COR-L47 (cell line): ENCODE data around the gene NFYC.

Experiments used
- DNase-seq: peaks from one replicate; lab custom pipeline; 2025; lab: John Stamatoyannopoulos, UW

The NFYC gene

DNA sequence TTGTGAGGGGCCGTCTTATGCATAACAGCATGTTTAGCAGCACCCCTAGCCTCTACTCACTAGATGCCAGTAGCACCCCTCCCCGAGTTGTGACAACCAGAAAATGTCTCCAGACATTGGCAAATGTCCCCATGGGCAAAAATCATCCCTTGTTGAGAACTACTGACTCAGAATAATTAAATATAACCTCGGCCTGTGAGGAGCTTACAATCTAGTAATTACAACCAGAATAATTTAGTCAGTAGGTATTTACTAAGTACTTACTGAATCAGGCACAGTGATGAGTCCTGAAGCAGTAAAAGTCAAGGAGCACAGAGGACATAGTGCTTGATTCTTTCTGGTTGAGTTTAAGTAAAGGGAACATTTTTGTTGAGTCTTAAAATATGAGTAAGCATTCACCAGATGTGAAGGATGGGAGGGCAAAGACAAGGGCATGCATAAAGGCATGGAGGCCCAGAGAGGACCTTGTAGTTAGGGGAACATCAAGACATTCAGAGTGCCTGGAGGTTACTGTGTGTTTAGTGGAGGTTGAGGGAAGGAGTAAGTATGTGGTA is 48.0 kb downstream of the NFYC start:
- DNase-seq: no peak

DNA sequence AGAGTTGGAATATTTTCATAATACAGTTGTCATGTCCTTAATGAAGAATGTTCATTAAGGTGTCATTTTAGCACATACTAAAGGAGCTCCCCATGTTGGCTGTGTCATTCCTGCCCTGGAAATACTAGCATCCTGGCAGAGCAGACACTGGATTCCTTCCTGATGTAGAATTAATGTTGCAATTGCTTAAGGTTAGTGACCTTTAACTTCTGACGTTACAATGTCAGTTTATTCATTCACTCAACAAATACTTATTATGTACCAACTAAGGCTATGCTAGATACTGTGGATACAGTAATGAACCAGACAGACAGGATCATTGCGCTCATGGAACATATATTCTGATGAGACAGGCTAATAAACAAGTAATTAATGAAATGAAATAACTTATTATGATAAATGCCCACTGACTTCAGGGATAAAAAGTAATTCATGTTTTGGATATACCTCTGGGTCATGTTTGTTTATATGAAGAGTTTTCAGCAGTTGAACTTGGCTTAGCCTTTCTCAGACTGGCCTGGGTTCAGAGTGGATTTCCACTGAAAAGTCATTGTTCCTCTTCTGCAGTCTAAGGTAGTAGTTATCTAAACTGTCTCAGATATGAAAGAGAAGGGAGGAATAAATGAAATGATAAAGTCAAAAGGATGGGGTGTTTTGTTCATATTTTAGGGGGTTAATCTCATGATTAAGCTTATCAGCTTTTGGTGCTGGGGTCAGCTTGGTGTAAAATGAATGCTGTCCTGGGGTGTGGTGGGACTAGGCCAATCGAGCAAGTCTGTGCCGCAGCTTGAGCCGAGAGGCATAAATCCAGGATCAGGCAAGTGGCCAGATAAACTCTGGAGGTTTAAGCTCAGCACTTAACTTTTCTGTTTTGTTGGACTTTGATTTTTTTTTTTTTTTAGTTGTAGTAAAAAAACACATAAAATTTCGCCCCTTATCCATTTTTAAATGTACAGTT is 48.8 kb downstream of the NFYC start:
- no peak for DNase-seq

DNA sequence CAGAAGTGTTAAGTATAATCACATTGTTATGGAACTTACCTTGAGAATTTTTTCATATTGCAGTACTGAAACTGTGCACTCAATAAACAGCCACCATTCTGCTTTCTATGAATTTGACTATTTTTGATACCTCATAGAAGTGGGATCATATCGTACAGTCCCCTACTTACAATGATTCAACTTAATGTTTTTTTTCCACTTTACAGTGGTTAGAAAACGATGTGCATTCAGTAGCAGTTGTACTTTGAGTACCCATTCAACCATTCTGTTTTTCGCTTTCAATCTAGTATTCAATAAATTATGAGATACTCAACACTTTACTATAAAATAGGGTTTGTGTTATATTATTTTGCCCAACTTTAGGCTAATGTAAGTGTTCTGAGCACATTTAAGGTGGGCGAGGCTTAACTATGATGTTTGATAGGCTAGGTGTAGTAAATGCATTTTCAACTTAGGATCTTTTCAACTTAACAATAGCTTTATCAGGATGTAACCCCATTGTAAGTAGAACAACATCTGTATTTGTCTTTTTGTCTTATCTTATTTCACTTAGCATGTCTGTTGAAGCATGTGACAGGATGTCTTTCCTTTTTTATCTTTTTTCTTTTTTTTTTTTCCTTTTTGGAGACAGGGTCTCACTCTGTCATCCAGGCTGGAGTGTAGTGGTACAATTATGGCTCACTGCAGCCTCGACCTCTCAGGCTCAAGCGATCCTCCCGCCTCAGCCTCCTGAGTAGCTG is 49.7 kb downstream of the NFYC start:
- no peak for DNase-seq

DNA sequence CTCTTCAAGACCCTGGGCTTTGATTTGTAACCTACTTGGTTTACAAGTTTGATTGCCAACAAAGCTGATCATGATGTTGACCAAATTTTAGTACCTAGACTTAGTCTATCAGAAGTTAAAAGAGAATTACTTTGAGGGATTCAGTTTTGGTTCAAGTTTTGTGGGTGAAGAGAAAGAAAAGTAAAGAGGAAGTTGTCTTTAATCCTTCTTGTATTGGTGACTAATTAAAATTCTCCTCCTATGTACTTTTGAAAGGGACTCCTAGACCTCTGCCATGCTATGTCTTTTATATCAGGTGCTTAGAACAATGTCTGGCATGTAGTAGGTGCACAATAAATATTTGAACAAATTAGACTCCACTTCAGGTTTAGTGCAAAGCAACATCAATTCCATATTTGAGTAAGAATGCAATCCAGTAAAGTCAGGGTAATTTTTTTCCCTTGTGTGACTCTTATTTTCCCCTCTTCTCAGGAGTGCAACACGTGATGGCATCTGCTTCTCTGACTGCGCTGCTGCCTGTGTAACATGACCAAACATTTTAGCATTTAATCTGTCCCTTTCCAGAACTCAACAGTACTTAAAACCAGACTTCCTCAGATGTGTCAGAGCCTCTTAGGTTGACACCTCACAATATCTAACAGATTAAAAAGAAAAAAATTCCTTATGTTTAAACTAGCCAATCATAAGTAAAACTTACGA is 51.0 kb downstream of the NFYC start:
- DNase-seq: no peak

DNA sequence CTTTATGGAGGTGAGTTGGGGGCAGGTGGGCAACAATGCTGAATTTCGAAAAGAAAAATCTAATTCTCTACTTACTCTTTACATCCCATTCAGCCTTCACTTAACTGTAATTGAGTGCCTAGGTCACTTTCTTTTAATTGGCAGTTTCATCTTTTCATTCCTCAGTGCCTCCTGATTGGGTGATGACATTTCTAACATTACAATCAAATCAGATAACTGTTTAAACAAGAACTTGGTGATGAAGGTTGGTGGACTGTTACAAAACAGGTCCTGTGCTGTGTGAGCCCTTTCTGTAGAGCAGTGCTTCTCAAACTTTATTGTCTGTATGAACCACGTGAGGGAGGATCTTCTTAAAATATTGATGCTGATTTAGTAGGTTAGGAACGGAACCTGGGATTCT is 51.9 kb downstream of the NFYC start:
- no peak for DNase-seq

DNA sequence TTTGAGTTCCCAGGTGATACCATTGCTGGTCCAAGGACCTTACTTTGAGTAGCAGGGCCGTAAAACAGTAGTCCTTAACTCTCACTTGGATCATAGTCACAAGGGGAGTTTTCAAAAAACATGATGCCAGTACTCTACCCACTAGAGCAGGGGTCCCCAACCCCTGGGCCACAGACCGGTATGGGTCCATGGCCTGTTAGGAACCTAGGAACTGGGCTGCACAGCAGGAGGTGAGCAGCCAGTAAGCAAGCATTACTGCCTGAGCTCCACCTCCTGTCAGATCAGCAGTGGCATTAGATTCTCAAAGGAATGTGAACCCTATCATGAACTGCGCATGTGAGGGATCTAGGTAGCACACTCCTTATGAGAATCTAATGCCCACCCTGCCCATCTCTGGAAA is 52.4 kb downstream of the NFYC start:
- no peak for DNase-seq

DNA sequence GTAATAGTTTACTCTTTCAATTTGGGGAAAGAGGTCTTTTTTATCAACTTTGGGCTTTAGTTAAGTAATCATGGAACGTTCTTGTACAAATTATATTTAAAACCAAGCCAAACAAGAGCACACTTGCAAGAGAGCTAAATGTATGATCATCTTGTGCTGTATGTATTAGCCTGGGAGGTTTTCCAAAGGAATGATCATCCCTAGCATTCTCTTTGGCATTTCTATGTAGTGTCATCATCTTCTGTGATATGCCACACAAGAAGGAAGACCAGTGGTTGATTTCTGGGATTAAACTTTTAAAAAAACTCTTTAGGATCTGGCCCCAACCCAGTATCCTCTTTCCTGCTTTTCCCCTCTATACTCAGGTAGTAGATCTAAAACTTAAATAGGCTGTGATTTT is 53.7 kb downstream of the NFYC start:
- no peak for DNase-seq

DNA sequence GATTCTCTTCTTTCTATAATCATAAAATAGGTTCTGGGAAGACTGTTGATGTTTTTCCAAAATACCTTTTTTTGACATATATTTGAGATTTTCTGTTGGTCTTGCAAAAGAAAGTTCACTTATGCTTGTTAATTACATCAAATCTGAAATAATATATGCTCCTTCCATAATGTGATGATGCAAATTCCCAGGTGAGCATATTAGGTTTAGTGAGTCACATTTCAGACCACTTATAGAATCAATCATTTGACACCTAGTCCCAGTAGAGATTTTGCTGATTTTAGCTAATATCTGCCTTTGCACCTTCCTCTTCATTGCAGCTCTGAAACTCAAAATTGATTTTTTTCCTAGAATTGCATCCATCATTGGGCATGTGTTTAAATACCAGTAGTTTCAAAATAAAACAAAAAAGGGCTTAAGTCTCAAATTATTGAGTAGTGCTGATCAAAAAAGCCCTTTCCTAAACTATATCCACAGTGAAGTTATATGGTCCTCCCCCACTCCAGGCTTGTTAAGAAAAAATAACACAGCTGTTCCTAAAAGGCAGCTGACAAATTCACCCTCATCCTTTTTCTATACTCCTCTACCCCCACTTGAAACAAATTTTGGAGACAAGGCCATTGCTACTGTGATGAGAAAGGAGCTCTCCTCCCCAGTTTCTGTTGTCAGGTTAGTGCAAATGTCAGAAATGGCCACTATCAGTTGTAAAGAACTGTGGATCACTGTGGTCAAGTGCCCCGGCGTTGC is 55.0 kb downstream of the NFYC start:
- no peak for DNase-seq

DNA sequence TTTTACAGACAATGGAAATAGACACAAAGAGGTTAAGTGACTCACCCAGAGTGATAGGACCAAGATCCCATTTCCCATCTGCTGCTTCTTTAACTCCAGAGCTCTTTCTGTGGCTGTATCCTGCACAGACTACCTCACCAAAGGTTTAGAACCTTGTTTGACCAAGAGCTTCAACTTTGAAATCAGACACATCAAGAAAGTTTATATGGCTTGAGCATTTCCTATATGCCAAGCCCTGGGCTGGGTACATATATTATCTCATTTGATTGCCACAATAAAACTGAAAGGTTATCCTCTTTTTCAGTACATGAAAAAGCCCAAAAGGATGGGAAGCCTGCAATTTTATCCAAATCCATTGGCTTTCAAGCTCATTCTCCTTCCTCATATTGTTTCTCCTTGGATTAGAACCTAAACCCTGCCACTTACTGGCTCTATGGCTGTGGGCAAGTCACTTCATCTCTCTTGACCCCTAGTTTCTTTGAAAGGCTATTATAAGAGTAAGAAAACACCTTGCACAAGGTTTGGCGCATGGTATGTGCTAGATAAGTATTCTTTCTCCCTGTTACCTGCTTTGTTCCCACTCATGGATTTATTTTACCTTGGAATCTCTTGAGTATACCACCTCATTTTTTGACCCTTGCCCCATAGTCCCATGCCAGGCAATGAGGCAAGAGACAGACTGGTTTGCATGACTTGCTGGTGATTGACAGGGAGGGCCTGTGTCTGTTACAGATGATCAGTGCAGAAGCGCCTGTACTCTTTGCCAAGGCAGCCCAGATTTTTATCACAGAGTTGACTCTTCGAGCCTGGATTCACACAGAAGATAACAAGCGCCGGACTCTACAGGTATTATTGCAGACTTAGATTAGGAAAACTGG is 57.6 kb downstream of the NFYC start:
- DNase-seq: no peak

DNA sequence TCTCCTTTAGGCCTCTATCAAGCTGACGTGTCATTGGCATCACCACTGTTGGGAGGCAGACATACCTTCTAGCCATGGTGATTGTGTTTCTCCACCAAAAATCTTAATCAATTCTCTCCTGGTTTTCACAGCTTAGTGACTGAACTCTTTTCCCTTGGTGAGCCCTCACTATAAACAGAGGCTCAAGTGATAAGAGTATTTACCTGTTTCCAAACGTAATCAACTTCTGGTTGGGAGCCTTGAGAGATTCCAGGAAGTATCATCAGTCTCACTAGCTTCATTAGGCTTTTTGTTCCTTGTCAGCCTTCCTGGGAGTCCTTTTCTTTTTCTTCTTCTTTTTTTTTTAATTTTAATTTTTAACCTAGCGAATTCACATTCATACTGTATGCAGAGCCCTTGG is 58.3 kb downstream of the NFYC start:
- DNase-seq: no peak

DNA sequence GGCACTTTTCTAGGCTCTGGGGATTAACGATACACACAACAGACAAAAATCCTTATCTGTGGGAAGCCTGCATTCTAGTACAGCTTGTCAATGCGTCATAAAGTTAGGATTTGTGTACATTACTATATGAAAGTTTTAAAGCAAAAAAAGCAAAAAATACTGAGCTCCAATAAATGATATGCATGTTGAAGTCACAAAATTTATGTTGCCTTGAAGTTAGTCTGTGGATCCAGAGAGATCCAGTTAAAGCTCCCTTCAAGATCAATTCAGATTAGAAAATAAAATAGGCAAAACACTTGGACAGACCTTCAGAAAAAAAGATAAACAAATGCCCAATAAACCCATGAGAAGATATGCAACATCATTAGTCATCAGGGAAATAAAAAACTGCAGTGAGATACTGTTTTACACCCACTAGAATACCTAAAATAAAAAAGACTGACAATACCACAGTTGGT is 59.0 kb downstream of the NFYC start:
- DNase-seq: no peak

DNA sequence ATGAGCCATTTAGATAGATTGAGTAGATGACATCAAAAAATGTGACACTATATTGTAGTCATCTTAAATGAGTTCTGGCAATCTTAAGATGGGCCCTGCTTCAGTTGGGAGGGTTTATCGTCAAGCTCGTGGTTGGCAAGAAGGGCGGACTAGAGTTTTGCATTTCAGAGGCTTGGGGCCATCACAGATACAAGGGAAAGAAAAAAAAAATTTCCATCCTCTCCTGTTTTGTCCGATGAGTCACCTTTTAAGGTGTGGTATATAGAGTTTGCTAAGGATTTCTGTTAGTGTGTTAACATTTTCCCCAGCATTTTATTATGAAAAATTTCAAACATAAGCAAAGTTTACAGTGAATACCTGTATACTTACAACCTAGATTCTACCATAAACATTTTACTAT is 60.3 kb downstream of the NFYC start:
- no peak for DNase-seq

DNA sequence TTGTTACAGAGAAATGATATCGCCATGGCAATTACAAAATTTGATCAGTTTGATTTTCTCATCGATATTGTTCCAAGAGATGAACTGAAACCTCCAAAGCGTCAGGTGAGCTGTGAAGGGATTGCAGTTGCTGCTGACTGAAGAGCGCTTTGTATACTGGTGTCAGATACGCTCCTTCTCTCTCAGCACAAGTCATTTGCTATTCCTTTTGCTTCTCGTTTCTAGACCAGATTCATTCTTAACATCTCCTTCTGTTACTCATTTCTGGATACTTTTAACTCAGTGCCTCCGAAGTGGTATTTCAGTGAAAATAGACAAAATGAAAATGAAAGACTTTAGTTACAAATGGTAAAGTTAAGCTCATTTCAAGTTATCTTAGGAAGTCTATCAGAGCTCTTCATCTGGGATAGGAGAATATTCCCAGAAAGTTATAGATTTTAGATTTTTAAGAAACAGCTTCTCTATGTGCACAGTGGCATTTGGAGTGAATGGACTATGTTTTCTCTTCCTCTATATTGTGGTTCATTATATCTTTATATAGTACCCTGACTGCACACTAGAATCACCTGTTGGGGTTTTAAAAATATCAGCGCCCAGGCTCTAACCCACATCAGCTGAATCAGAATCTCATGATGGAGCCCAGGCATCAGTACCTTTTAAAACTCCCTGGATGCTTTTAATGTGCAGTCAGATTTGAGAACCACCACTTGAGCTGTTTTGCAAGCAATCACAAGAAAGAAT is 61.8 kb downstream of the NFYC start:
- no peak for DNase-seq

DNA sequence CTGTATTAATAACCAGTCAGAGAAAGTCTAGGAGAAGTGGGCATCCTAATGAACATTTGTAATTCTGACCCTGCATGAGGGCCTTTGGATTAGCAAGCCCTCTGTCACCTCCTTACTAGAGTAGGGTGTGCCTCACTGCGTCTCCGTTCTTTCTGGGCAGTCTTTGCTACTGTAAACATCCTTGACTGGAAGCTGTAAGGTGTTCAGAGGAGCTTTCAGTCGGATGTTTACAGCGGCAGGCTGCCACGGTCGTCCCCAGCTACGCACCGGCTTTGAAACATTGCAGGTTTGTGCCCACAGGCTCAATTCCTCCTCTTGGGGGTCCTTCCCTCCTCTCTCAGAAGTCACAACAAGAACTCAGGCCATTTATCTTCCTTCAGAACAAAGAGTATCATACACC is 62.7 kb downstream of the NFYC start:
- DNase-seq: no peak

DNA sequence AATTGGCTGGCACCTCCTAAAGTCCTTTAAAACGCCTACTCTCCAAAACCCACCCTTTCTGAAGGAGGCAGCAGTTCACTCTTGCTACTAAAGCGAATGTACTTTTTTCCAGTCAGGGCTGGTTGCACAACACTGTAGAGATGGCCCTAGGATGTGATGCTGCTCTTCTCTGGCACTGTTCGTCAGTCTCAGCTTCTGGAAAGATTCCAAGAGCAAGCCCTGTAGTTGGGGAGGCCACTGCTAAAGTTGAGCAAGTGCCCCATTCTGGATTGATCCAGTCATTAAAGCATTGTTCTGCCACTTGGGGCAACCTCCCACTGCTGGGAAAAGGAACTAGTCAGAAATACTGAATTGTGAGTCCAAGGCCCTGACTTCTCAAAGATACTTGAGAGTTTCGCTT is 63.6 kb downstream of the NFYC start:
- no peak for DNase-seq

DNA sequence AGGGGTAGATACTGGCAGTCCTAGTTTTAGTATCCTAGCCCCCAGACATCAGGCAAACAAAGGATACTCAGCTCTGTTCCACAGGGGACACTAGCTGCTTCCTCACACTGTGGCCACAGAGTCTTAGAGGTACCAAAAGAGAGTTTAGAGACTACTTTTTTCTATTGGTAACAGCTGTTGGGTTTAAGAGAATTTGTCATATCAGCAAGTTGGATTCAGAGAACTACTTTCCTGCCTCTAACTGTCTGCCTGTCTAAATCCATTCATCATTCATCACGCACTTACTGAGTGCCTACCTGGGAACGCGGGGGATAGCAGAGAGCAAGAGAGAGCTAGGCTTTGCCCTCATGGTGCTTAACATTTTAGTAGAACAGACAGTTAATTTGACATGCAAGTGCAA is 65.0 kb downstream of the NFYC start:
- DNase-seq: no peak

DNA sequence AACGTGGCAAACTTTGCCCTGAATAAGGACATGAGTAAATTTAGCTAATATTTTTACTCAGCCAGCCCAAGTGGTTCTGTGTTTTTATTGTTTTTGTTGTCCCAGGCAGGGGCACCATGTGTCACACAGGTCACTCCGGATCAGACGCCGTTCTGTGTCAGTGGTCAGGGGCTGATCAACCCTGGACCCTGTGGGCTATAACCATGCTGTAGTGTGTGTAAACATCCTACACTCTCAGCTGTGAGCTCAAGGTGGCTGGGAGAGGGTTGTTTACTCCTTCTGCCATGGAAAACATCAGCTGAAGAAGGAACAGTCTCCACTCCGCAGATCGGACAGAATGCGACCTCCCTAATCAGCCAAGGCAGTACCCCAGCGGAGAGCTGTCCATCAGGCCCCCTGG is 65.6 kb downstream of the NFYC start:
- no peak for DNase-seq

DNA sequence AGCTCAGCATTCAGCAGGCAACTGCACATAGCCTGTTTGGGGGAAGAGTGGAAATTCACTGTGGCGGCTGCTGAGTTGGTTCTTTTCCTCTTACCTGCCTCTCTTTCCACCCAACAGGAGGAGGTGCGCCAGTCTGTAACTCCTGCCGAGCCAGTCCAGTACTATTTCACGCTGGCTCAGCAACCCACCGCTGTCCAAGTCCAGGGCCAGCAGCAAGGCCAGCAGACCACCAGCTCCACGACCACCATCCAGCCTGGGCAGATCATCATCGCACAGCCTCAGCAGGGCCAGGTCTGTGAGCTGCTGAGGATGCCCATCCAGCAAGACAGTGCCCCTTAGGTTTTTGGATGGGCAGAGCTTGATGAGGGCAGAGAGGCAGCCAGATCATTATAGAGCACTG is 66.5 kb downstream of the NFYC start:
- no peak for DNase-seq

DNA sequence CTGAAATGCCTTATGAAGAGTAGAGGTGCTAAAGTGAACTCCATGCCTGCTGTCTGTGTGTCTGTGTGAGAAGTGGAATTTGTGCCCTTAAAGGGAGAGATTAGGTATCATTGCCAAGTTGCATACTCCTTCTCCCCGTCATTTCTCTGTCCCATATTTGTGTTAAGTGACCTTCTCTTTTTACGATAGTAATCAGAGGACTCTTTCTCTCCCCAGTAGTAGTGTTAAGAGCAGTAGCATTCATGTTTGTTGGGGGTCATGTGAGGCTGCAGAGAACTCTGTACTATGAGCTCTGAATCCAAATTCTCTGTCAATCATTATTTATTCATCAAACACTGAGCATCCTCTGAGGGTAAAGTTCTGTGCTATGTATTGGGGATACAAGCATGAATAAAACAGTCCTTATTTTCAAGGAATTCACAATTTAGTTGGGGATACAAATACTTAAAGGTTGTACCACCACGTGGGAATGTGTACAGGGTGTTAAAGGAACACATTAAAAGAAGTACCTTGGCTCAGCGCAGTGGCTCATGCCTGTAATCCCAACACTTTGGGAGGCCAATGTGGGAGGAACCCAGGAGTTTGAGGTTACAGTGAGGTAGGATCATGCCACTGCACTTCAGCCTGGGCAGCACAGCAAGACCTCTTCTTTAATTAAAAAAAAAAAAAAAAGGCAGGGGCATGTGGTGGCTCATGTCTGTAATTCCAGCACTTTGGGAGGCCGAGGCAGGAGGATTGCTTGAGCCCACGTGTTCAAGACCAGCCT is 67.3 kb downstream of the NFYC start:
- DNase-seq: no peak
